ENCODE results near the gene GRIN1.
A peak's percentile ranks its signal among the peaks of the same experiment; 100 is the strongest.
"Not testable (repeated sequence)": the region's sequence is repeated elsewhere in the genome, so short reads cannot be mapped to it uniquely, and the experiment has no call there.

GRIN1 gene

GRCh38 chr9:137111788-137112563 is 27.0 kb upstream of the GRIN1 start:
- no peak for DNase-seq (ENCODE audit: low read depth)

DNA sequence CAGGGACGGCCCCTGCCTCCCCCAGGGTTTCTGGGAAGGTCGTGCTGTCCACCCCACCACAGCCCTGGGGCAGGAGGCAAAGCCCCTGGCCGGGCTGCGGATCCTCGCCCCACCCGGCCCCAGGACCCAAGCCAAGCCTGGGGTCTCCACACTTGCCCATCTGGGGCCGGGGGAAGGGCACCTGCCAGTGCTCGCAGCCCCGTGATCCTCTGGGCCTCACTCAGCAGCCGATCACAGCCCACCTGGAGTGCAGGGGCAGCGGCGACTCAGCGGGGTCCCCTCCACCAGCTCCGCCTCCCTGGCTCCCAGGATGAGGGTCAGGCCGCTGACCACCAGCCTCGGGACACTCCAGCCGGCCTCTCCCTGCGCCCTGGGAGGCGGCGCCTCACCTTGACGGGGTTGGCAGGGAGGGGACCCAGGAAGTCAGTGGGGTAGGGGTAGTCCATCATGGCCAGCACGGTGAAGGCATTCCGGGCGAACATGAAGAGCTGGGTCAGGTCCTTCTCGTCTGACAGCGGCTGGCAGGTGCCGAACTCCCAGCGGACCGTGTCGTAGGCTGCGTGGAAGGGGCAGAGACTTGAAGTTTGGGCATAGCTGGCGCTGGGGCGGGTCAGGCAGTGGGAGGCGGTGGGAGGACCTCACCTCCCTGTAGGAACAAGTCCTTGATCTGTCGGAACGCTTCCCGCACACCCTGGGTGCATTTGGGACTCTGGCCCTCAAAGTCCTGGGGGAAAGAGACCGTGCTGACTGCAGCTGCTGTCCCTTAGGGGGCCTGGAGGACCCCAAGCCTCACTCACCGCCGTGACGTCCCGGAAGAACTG is 26.2 kb upstream of the GRIN1 start:
- no peak for DNase-seq (ENCODE audit: low read depth)

GRCh38 chr9:137113385-137114159 is 25.4 kb upstream of the GRIN1 start:
- no peak for DNase-seq (ENCODE audit: low read depth)

- DNase-seq (ENCODE audit: low read depth) = no peak
Observed at GRCh38 chr9:137114220-137114612, 24.7 kb upstream of the GRIN1 start.

GRCh38 chr9:137114613-137115393 is 24.2 kb upstream of the GRIN1 start, which contains the start of gene DPP7:
DPP7 (minus strand) TSS chr9:137114733; CDS start chr9:137114713, 20 bp downstream.
- peak; percentile 71 for DNase-seq (ENCODE audit: low read depth)

GRCh38 chr9:137115394-137116026 is 23.4 kb upstream of the GRIN1 start:
- DNase-seq (ENCODE audit: low read depth) = no peak

DNA sequence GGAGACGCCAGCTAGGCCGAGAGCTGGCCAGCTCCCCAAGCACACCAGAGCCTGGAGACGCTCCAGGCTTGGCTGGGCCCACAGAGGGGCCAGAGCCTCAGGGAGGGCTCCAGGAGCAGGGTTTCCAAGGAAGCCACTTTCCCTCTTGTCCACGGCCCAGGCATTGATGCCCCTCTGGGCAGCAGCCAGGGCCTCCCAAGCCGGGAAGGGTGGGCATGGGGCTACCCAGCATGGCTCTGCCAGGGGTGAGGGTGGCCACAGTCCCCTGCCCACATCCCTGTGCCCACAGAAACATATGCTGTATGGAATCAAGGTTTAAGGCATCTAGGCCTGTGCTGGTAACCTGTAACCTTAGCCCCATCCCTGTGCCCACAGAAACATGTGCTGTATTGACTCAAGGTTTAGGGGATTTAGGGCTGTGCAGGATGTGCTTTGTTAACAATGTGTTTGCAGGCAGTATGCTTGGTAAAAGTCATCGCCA is 22.9 kb upstream of the GRIN1 start:
- DNase-seq (ENCODE audit: low read depth) = no peak

DNA sequence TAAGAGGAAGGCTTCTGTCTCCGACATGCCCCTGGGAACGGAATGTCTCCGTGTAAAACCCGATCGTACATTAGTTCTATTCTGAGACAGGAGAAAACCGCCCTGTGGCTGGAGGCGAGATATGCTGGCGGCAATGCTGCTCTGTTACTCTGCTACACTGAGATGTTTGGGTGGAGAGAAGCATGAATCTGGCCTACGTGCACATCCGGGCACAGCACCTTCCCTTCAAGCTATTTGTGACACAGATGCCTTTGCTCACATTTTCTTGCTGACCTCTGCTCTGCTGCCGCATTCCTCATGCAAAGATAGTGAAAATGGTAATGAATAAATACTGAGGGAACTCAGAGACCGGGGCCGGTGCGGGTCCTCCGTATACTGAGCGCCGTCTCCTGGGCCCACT is 22.2 kb upstream of the GRIN1 start:
- DNase-seq (ENCODE audit: low read depth) = no peak

DNA sequence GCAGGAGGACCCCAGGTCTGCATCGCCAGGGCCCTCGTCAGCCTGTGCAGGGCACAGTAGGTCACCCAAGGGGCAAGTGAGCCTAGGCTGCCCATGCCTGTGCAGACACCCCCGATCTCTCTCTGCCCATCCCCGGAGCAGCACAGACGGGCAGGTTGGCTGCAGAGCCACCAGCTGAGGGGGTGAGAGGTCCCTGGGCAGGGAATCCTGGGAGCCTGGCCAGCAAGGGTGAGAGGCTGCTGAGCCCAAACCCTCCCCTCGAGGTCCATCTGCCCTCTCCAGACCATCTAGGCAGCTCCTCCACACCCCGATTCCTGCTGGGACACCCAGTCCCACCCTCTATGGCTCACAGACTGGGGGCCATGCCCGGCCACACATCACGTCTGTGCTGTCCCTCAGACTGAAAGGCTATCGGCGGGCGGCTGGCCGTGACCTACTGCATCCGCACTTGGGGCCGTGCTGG is 21.7 kb upstream of the GRIN1 start:
- DNase-seq (ENCODE audit: low read depth) = no peak

GRCh38 chr9:137118092-137118603 is 20.8 kb upstream of the GRIN1 start:
- not testable (repeated sequence) for DNase-seq (ENCODE audit: low read depth)

DNA sequence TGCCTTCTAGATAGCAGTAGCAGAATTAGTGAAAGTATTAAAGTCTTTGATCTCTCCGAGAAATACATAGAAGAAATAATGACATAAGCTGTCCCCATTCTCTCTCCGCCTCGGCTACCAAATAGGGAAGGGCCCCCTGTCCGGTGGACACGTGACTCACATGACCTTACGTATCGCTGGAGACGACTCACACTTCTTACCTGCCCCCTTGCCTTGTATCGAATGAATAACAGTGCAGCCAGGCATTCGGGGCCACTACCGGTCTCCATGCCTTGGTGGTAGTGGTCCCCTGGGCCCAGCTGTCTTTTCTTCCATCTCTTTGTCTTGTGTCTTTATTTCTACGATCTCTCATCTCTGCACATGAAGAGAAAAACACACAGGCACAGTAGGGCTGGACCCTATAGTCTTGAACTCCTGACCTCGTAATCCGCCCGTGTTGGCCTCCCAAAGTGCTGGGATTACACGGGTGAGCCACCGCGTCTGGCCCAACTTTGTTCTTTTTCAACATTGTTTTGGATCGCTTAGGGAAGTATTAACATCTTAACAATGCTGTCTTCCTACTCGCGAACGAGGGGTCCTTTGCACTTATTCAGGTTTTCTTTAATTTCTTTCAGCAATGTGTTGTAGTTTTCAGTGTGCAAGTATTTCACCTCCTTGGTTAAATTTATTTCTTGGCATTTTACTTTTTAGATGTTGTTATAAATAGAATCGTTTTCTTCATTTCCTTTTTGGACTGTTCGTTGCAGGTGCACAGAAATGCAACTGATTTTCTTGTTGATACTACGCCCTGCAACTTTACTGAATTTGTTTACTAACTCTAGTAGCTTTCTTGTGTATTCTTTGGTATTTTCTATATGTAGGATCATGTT is 16.8 kb upstream of the GRIN1 start:
- DNase-seq (ENCODE audit: low read depth) = not testable (repeated sequence)

GRCh38 chr9:137122796-137123467 is 16.0 kb upstream of the GRIN1 start:
- not testable (repeated sequence) for DNase-seq (ENCODE audit: low read depth)

GRCh38 chr9:137123468-137123837 is 15.5 kb upstream of the GRIN1 start:
- no peak for DNase-seq (ENCODE audit: low read depth)

DNA sequence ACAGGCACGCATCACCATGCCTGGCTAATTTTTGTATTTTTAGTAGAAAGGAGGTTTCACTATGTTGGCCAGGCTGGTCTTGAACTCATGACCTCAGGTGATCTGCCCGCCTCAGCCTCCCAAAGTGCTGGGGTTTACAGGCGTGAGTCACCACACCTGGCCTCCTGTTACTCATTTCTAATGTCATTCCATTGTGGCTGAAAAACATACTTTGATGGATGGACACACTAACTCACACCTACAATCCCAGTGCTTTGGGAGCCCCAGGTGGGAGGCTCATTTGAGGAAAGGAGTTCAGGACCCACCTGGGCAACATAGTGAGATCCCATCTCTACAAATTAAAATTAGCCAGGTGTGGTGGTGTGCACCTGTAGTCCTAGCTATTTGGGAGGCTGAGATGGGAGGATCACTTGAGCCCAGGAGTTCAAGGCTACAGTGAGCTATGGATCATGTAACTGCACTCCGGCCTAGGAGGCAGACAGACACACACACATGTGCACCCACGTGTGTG is 14.9 kb upstream of the GRIN1 start:
- not testable (repeated sequence) for DNase-seq (ENCODE audit: low read depth)

DNA sequence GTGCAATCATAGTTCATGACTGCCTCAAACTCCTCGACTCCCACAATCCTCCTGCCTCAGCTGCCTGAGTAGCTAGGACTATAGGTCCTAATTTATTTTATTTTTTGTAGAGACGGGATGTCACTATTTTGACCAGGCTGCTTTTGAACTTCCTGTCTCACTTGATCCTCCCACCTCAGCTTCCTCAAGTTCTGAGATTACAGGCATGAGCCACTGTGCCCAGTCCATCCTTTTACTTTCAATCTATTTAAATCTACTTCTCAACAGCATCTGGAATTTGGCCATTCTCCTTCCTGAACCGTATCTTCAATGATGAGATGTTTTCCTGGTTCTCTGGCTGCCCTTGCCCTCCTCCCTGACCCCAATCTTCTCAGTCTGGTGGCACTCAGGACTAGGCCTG is 12.2 kb upstream of the GRIN1 start:
- no peak for DNase-seq (ENCODE audit: low read depth)

GRCh38 chr9:137127301-137128157 is 11.4 kb upstream of the GRIN1 start:
- no peak for DNase-seq (ENCODE audit: low read depth)

- no peak for DNase-seq (ENCODE audit: low read depth)
Observed at GRCh38 chr9:137128158-137128861, 10.6 kb upstream of the GRIN1 start.
